ENCODE measurements around the gene NIM1K. TPM values are rescaled to one million over a fixed set of nuclear protein-coding genes. Genes with fewer than 3 reads are reported as not detected.

Gene NIM1K
- total RNA-seq, 1 experiment from 2014 or later = 0.59 TPM

GRCh38 chr5:43209833-43210232 is 17.8 kb downstream of the NIM1K start:
- DNase-seq (ENCODE audit: low read depth, low spot score) = no peak
- Histone ChIP-seq H3K9me3 (ENCODE audit: control insufficient read depth, insufficient read depth, low read depth, low read length) (no peaks in the 10 kb centered on the region), H3K4me3 (ENCODE audit: low read depth in 2 of 2, low read length in 2 of 2) (no peak overlapping the region), H3K36me3 (ENCODE audit: control insufficient read depth, insufficient read depth, low read length) (no peaks in the 10 kb centered on the region), H3K27ac (ENCODE audit: low read length) (no peak overlapping the region), H3K27me3 (ENCODE audit: control insufficient read depth, insufficient read depth, low read length) (peaks cover 5% of the 10 kb centered on the region), H3K4me1 (ENCODE audit: control insufficient read depth, insufficient read depth, low read length) (no peaks in the 10 kb centered on the region)
- no TSS peak for BruUV-seq (replicated peaks)
- no peak for ATAC-seq
- in situ Hi-C loops (cut with HindIII; ENCODE audit: low pct_unique_long_range_greater_than_20kb, low sequenced_read_pairs) (no loop called here), intact Hi-C loops (cut with micrococcal nuclease; ENCODE audit: unreplicated experiment) (no loop called here)
- TF ChIP-seq REST (IDR thresholded peaks at IDR 0.05; ENCODE audit: insufficient read depth in 1 of 2, low read depth in 2 of 2, low read length in 1 of 2) = no peak
- no peak for TF ChIP-seq SIN3A (IDR thresholded peaks at IDR 0.05; ENCODE audit: borderline replicate concordance, insufficient read depth, low read depth, low read length)
- TF ChIP-seq POLR2AphosphoS5 (IDR thresholded peaks at IDR 0.05; ENCODE audit: low read depth, low read length) = no peak
- no peak for TF ChIP-seq CTCF (IDR thresholded peaks at IDR 0.05)
- no peak for TF ChIP-seq TCF7L2 (IDR thresholded peaks at IDR 0.05; ENCODE audit: low read depth, low read length)
- ChIA-PET POLR2A (interaction anchor here (0.6 kb wide), 1 partner anchor 666 kb away, joined by 3 read pairs; no protein-coding TSS in a partner anchor), CTCF (no interaction called here)

- CTCF ChIA-PET = no interaction called here
- Histone ChIP-seq H3K27ac (ENCODE audit: low read length) (no peak overlapping the region), H3K27me3 (ENCODE audit: control insufficient read depth, insufficient read depth, low read length) (peaks cover 5% of the 10 kb centered on the region), H3K9me3 (ENCODE audit: control insufficient read depth, insufficient read depth, low read depth, low read length) (no peaks in the 10 kb centered on the region), H3K4me1 (ENCODE audit: control insufficient read depth, insufficient read depth, low read length) (no peaks in the 10 kb centered on the region), H3K36me3 (ENCODE audit: control insufficient read depth, insufficient read depth, low read length) (no peaks in the 10 kb centered on the region), H3K4me3 (ENCODE audit: low read depth in 2 of 2, low read length in 2 of 2) (no peak overlapping the region)
- DNase-seq (ENCODE audit: low read depth, low spot score) (no peak), ATAC-seq (no peak)
- TF ChIP-seq REST (IDR thresholded peaks at IDR 0.05; ENCODE audit: insufficient read depth in 1 of 2, low read depth in 2 of 2, low read length in 1 of 2) (no peak), POLR2AphosphoS5 (IDR thresholded peaks at IDR 0.05; ENCODE audit: low read depth, low read length) (no peak), CTCF (IDR thresholded peaks at IDR 0.05) (no peak), TCF7L2 (IDR thresholded peaks at IDR 0.05; ENCODE audit: low read depth, low read length) (no peak), SIN3A (IDR thresholded peaks at IDR 0.05; ENCODE audit: borderline replicate concordance, insufficient read depth, low read depth, low read length) (no peak)
- BruUV-seq (replicated peaks) = no TSS peak
- POLR2A ChIA-PET = no interaction called here
- in situ Hi-C loops (cut with HindIII; ENCODE audit: low pct_unique_long_range_greater_than_20kb, low sequenced_read_pairs) = no loop called here
- intact Hi-C loops (cut with micrococcal nuclease; ENCODE audit: unreplicated experiment) = no loop called here
Observed at GRCh38 chr5:43210570-43210969, 18.5 kb downstream of the NIM1K start.

Data from Panc1 (cell line).